Transverse colon (tissue), 4 donors: ENCODE results near the gene DNAJB6.

Experiments
- POLR2A ChIP-seq: fragments of 450-650 bp; IDR thresholded peaks from one replicate; pipeline ENCODE4 v1.6.1; 2016; ENCODE audit warnings: antibody characterized with exemption, mild to moderate bottlenecking, moderate library complexity
- POLR2AphosphoS5 ChIP-seq, 3 donors: sonication (generic); formaldehyde crosslinking; IDR thresholded peaks; one replicate each; pipeline ENCODE4 v1.6.1; 2016; ENCODE audit warnings: antibody characterized with exemption in 3 of 3
- TF ChIP-seq, protein P1 (sequence below), 5 experiments: fragments of 200-600 bp in 3 of 5; fragments of 450-650 bp in 2 of 5; sonication (generic) in 3 of 5; IDR thresholded peaks; 1 replicate in 2 of 5; 2 replicates in 3 of 5; pipeline ENCODE4 v1.5.1; 2016 to 2017; ENCODE audit warnings: antibody characterized with exemption in 5 of 5, inconsistent platforms in 3 of 5, mild to moderate bottlenecking in 2 of 5, moderate library complexity in 1 of 5

DNA sequence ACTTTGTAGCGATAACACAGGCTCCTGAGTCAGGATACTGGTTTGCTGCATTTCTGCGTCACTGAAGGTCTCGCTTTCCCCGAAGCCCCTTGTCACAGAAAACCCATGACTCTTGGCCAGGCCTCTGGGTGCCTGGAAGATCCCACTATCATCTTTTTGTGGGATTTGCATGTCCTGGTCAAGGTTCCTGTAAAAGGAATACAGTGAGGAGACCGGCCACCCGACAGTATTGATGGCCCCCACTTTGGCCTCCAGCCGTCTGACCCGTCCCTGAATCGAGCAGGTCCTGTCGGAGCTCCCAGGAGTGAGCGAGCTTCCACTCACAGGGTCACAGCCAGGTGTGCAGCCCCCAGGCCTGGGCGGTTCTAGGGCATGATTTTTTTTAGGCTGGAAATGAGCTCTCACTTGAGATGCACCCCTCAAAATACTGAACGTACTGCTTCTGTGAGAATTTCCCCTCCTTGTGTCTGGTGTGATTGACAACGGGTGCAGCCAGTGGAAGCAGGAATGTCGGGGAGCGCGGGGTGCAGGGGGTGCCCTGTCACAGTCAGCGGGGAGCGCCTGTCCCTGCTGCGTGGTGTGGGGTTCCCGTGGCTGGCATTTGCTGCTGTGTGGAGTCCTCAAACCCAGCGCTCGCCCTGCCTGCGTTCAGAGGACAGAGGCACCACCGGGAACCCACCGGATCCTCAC lies 75.8 kb downstream of the DNAJB6 start:
- TF ChIP-seq POLR2AphosphoS5 (IDR thresholded peaks at IDR 0.05) (no peak), POLR2A (no peak)
- TF ChIP-seq, protein P1, sequence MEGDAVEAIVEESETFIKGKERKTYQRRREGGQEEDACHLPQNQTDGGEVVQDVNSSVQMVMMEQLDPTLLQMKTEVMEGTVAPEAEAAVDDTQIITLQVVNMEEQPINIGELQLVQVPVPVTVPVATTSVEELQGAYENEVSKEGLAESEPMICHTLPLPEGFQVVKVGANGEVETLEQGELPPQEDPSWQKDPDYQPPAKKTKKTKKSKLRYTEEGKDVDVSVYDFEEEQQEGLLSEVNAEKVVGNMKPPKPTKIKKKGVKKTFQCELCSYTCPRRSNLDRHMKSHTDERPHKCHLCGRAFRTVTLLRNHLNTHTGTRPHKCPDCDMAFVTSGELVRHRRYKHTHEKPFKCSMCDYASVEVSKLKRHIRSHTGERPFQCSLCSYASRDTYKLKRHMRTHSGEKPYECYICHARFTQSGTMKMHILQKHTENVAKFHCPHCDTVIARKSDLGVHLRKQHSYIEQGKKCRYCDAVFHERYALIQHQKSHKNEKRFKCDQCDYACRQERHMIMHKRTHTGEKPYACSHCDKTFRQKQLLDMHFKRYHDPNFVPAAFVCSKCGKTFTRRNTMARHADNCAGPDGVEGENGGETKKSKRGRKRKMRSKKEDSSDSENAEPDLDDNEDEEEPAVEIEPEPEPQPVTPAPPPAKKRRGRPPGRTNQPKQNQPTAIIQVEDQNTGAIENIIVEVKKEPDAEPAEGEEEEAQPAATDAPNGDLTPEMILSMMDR (IDR thresholded peaks at IDR 0.05): no peak
